IMR-90 (cell line): Measurements from ENCODE around the gene SAG. TPM values are rescaled to one million over a fixed set of nuclear protein-coding genes. Genes with fewer than 3 reads are reported as not detected.

ENCODE experiments used
- ATAC-seq: fragments of 200-7000 bp; cut with Tn5 transposase; 2 replicates; pipeline ENCODE4 v1.9.1; 2020; ENCODE audit warnings: low read depth, mild to moderate bottlenecking, moderate library complexity
- BruUV-seq: library from RNA; stranded (reverse); fragments of 400-500 nt; replicated peaks from 2 replicates; lab custom pipeline; 2021; lab: Mats Ljungman, UMichigan
- CTCF ChIA-PET: fragments of 300-600 bp; formaldehyde crosslinking; extraction: SDS; loops from one replicate; lab custom pipeline; 2021; ENCODE audit warnings: antibody characterized with exemption; lab: Yijun Ruan, JAX
- POLR2A ChIA-PET: fragments of 300-600 bp; sonication (Branson Sonifier 250); formaldehyde crosslinking; loops from one replicate; lab custom pipeline; 2022; ENCODE audit warnings: antibody characterized with exemption; ENCODE audit not compliant: unreplicated experiment; lab: Charles Lee
- DNase-seq: peaks from one replicate; pipeline ENCODE4 v3.0.0; 2013
- H2AFZ ChIP-seq: replicated peaks from 2 replicates; pipeline ENCODE3; 2013; ENCODE audit warnings: low read length, mild to moderate bottlenecking; ENCODE audit not compliant: poor library complexity
- H2AK5ac ChIP-seq: 2 replicates; pipeline ENCODE4 v1.6.1; 2013; ENCODE audit warnings: low read depth, low read length, inconsistent platforms
- H2AK9ac ChIP-seq: replicated peaks from 2 replicates; pipeline ENCODE3; 2013; ENCODE audit warnings: mild to moderate bottlenecking, low read depth, low read length, moderate library complexity; ENCODE audit not compliant: poor library complexity
- H2BK120ac ChIP-seq: 2 replicates; pipeline ENCODE4 v1.6.1; 2013; ENCODE audit warnings: low read depth, low read length, inconsistent platforms
- H2BK15ac ChIP-seq: 3 replicates; pipeline ENCODE4 v1.6.1; 2013; ENCODE audit warnings: low read depth, low read length, inconsistent platforms
- H2BK20ac ChIP-seq: 2 replicates; pipeline ENCODE4 v1.6.1; 2013; ENCODE audit warnings: low read depth, mild to moderate bottlenecking, inconsistent platforms, low read length, moderate library complexity
- H2BK5ac ChIP-seq: 2 replicates; pipeline ENCODE4 v1.6.1; 2013; ENCODE audit warnings: mild to moderate bottlenecking, low read depth, low read length, inconsistent platforms; ENCODE audit not compliant: poor library complexity, severe bottlenecking
- H3K14ac ChIP-seq: replicated peaks from 2 replicates; pipeline ENCODE4 v1.6.1; 2013; ENCODE audit warnings: low read depth, low read length, inconsistent platforms
- H3K18ac ChIP-seq: 2 replicates; pipeline ENCODE4 v1.6.1; 2013; ENCODE audit warnings: low read depth, low read length, control low read depth
- H3K23ac ChIP-seq: 2 replicates; pipeline ENCODE4 v1.6.1; 2013; ENCODE audit warnings: low read depth, low read length, inconsistent platforms
- H3K27ac ChIP-seq: 2 replicates; pipeline ENCODE4 v1.5.1; 2013; ENCODE audit warnings: mild to moderate bottlenecking, control low read depth, low read length; ENCODE audit not compliant: insufficient read depth
- H3K27me3 ChIP-seq: 2 replicates; pipeline ENCODE4 v1.6.1; 2013; ENCODE audit warnings: low read length; ENCODE audit not compliant: control insufficient read depth, insufficient read depth
- H3K36me3 ChIP-seq: 2 replicates; pipeline ENCODE4 v1.6.1; 2013; ENCODE audit warnings: low read length, mixed read lengths; ENCODE audit not compliant: control insufficient read depth, insufficient read depth
- H3K4ac ChIP-seq: 2 replicates; pipeline ENCODE4 v1.6.1; 2013; ENCODE audit warnings: low read depth, low read length, inconsistent platforms
- H3K4me1 ChIP-seq: 2 replicates; pipeline ENCODE4 v1.6.1; 2013; ENCODE audit warnings: low read length, mixed read lengths; ENCODE audit not compliant: control insufficient read depth, insufficient read depth
- H3K4me2 ChIP-seq: 2 replicates; pipeline ENCODE4 v1.6.1; 2013; ENCODE audit warnings: low read depth, mild to moderate bottlenecking, control low read depth, low read length, moderate library complexity
- H3K4me3 ChIP-seq: 2 replicates; pipeline ENCODE4 v1.5.1; 2013; ENCODE audit warnings: low read depth, mild to moderate bottlenecking, control low read depth, low read length, moderate library complexity; ENCODE audit not compliant: insufficient read depth
- H3K56ac ChIP-seq: 2 replicates; pipeline ENCODE4 v1.6.1; 2013; ENCODE audit warnings: low read length, inconsistent platforms; ENCODE audit not compliant: insufficient read depth; ENCODE audit errors: extremely low read depth
- H3K79me1 ChIP-seq, 2 experiments: 2 replicates each; pipeline ENCODE4 v1.6.1; 2013; ENCODE audit warnings: low read length in 2 of 2, inconsistent platforms in 1 of 2, low read depth in 1 of 2
- H3K9ac ChIP-seq: 2 replicates; pipeline ENCODE4 v1.6.1; 2013; ENCODE audit warnings: low read depth, low read length, control low read depth
- H3K9me1 ChIP-seq: 2 replicates; pipeline ENCODE4 v1.6.1; 2013; ENCODE audit warnings: low read length, inconsistent platforms; ENCODE audit not compliant: insufficient read depth
- H3K9me3 ChIP-seq: 2 replicates; pipeline ENCODE4 v1.6.1; 2013; ENCODE audit warnings: low read length; ENCODE audit not compliant: control insufficient read depth, insufficient read depth
- H4K20me1 ChIP-seq: 2 replicates; pipeline ENCODE4 v1.6.1; 2013; ENCODE audit warnings: low read length, inconsistent platforms; ENCODE audit not compliant: insufficient read depth
- H4K5ac ChIP-seq: 2 replicates; pipeline ENCODE4 v1.6.1; 2013; ENCODE audit warnings: mild to moderate bottlenecking, low read depth, low read length, control low read depth
- H4K8ac ChIP-seq, 2 experiments: 2 replicates each; pipeline ENCODE4 v1.6.1; 2013; ENCODE audit warnings: low read depth in 2 of 2, low read length in 2 of 2, control low read depth in 1 of 2, inconsistent platforms in 1 of 2
- H4K91ac ChIP-seq: 2 replicates; pipeline ENCODE4 v1.6.1; 2013; ENCODE audit warnings: low read depth, low read length, inconsistent platforms; ENCODE audit not compliant: insufficient read depth
- CEBPB ChIP-seq: IDR thresholded peaks from 2 replicates; pipeline ENCODE4 v1.6.1; 2012; ENCODE audit warnings: low read depth, low read length, improper control_type of control experiment
- CHD1 ChIP-seq: IDR thresholded peaks from 2 replicates; pipeline ENCODE4 v1.6.1; 2012; ENCODE audit warnings: low read depth, low read length, improper control_type of control experiment
- FOS ChIP-seq: fragments of 150-350 bp; IDR thresholded peaks from 2 replicates; pipeline ENCODE4 v1.6.1; 2016; ENCODE audit warnings: low read depth, low read length
- MAZ ChIP-seq: IDR thresholded peaks from 2 replicates; pipeline ENCODE4 v1.6.1; 2012; ENCODE audit warnings: low read depth, mild to moderate bottlenecking, low read length, improper control_type of control experiment, moderate library complexity, borderline replicate concordance
- MXI1 ChIP-seq: IDR thresholded peaks from 2 replicates; pipeline ENCODE4 v1.6.1; 2012; ENCODE audit warnings: low read depth, mild to moderate bottlenecking, low read length, moderate library complexity, borderline replicate concordance
- POLR2A ChIP-seq: IDR thresholded peaks from 2 replicates; pipeline ENCODE4 v1.6.1; 2012; ENCODE audit warnings: mild to moderate bottlenecking, low read depth, low read length
- RAD21 ChIP-seq: IDR thresholded peaks from 2 replicates; pipeline ENCODE4 v1.6.1; 2012; ENCODE audit warnings: low read length, improper control_type of control experiment
- RCOR1 ChIP-seq: IDR thresholded peaks from 2 replicates; pipeline ENCODE4 v1.6.1; 2012; ENCODE audit warnings: mild to moderate bottlenecking, low read length, improper control_type of control experiment; ENCODE audit not compliant: insufficient replicate concordance
- RFX5 ChIP-seq: IDR thresholded peaks from 2 replicates; pipeline ENCODE4 v1.8.0; 2012; ENCODE audit warnings: low read depth, mild to moderate bottlenecking, low read length, moderate library complexity
- SMC3 ChIP-seq: fragments of 150-350 bp; IDR thresholded peaks from 2 replicates; pipeline ENCODE4 v1.6.1; 2016; ENCODE audit warnings: low read depth, mild to moderate bottlenecking, antibody characterized with exemption, low read length, moderate library complexity
- WGBS, 2 experiments: methylation state at CpG; one replicate each; pipeline versions ENCODE4 v1.1.5 to v1.1.7; 2013; ENCODE audit warnings: missing lambda C conversion rate in 2 of 2; ENCODE audit not compliant: insufficient read length in 1 of 2; ENCODE audit errors: extremely low coverage in 2 of 2; 5-methylcytosine and 5-hydroxymethylcytosine counted together
- dilution Hi-C: fragments of 300-500 bp; cut with HindIII; formaldehyde crosslinking; loops from one replicate; pipeline ENCODE4 v1.14.3; 2018; ENCODE audit warnings: low sequenced_read_pairs; ENCODE audit not compliant: unreplicated experiment
- in situ Hi-C: fragments of 300-500 bp; cut with MboI; formaldehyde crosslinking; loops from 3 replicates; pipeline ENCODE4 v1.14.3; 2019; ENCODE audit warnings: low sequenced_read_pairs, inconsistent platforms, mixed read lengths
- intact Hi-C: fragments of 100-400 bp; cut with micrococcal nuclease; formaldehyde crosslinking; loops from 2 replicates; pipeline ENCODE4 v1.10.0; 2022
- microRNA-seq, 2 experiments: library from miRNA; stranded (forward) in 1 of 2; unstranded in 1 of 2; fragments of 10-50 nt in 1 of 2; fragments of <30 nt in 1 of 2; gene quantifications in 1 of 2; microRNA quantifications in 1 of 2; one replicate each; pipeline versions ENCODE3 to v1.1.0; 2013 to 2020; ENCODE audit not compliant: insufficient read depth in 1 of 2, insufficient read length in 1 of 2, unreplicated experiment in 1 of 2
- polyA plus RNA-seq, 3 experiments: library from polyadenylated mRNA; depleted of rRNA; stranded (reverse); fragments of >200 nt; gene quantifications; 2 replicates each; pipeline ENCODE4 v1.2.3, GENCODE V29; 2012; ENCODE audit warnings: low replicate concordance in 1 of 3
- small RNA-seq, 5 experiments: library from RNA; depleted of rRNA; stranded (forward); fragments of <200 nt; gene quantifications; one replicate each; pipeline ENCODE3, GENCODE V24; 2012
- total RNA-seq: library from RNA; depleted of rRNA; stranded (reverse); fragments of >200 nt; gene quantifications from 2 replicates; pipeline ENCODE4 v1.2.3, GENCODE V29; 2012; rRNA removed
- TF ChIP-seq, protein P1 (sequence below): fragments of 150-350 bp; IDR thresholded peaks from 2 replicates; pipeline ENCODE4 v1.6.1; 2017; ENCODE audit warnings: mild to moderate bottlenecking, antibody characterized with exemption, low read length, low read depth

Gene SAG
- total and polyA plus RNA-seq, 2 of the 4 experiments (the other 2 are of a cell fraction), result not detected

DNA sequence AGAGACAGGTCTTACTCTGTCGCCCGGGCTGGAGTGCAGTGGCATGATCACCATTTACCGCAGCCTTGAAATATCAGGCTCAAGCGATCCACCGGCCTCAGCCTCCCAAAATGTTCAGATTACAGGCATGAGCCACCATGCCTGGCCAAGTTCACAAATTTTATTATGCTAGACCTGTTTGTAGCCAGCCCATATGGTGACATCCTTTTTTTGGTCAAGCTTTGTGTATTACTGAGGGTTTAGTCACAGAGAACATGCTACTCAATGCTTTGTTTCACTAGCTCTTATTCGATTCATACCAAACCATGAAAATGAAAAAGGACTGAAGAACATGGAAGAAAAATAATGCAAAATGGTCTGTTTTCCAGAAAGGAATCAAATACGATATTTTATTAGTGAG, 88.1 kb downstream of the SAG start:
- ChIA-PET POLR2A (no interaction called here), CTCF (interaction anchor here (0.9 kb wide), 1 partner anchor 93 kb away, joined by 3 read pairs; no protein-coding TSS in a partner anchor)
- Histone ChIP-seq H3K4ac (no peak overlapping the region), H2AFZ (no peak overlapping the region), H3K27me3 (no peaks in the 10 kb centered on the region), H3K56ac (no peak overlapping the region), H3K79me1 (peaks cover 0 to 5% of the 10 kb centered on the region in 2 experiments; a peak in 1 of 4 replicates), H4K8ac (no peak overlapping the region), H2BK15ac (no peak overlapping the region), H2AK5ac (no peak overlapping the region), H3K36me3 (peaks cover 5% of the 10 kb centered on the region), H4K5ac (no peak overlapping the region), H2BK5ac (no peak overlapping the region), H4K20me1 (no peaks in the 10 kb centered on the region), H3K9ac (no peak overlapping the region), H3K23ac (no peak overlapping the region), H3K9me3 (no peaks in the 10 kb centered on the region), H3K27ac (no peak overlapping the region), H3K9me1 (no peaks in the 10 kb centered on the region), H3K4me3 (no peak overlapping the region), H2AK9ac (no peak overlapping the region), H3K4me2 (no peak overlapping the region), H3K14ac (no peak overlapping the region), H2BK120ac (no peak overlapping the region), H4K91ac (no peak overlapping the region), H3K4me1 (no peaks in the 10 kb centered on the region), H2BK20ac (no peak overlapping the region), H3K18ac (no peak overlapping the region)
- TF ChIP-seq FOS (no peak), MAZ (no peak), RFX5 (no peak), CHD1 (no peak), MXI1 (no peak), SMC3 (no peak), RAD21 (no peak), RCOR1 (no peak), POLR2A (no peak), CEBPB (no peak)
- TF ChIP-seq, protein P1, sequence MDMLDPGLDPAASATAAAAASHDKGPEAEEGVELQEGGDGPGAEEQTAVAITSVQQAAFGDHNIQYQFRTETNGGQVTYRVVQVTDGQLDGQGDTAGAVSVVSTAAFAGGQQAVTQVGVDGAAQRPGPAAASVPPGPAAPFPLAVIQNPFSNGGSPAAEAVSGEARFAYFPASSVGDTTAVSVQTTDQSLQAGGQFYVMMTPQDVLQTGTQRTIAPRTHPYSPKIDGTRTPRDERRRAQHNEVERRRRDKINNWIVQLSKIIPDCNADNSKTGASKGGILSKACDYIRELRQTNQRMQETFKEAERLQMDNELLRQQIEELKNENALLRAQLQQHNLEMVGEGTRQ, result no peak
- no TSS peak for BruUV-seq
- no peak for ATAC-seq
- in situ Hi-C loops (no loop called here), dilution Hi-C loops (no loop called here), intact Hi-C loops (no loop called here)
- no peak for DNase-seq
- WGBS, 2 experiments, result 91% methylated on average over 6 of the region's 7 CpGs; no CpG with 5 or more reads in 1 of the 2 experiments

Small RNA genes lying within 50 kb of the gene (microRNA-seq; reads per million reads assigned to microRNA genes)
- gene RF00019 (ENCODE audit: insufficient read depth, insufficient read length) (not detected), gene SCARNA5 (ENCODE audit: insufficient read depth, insufficient read length) (99.2 reads per million, percentile 81 among the genes with 10 or more reads in this experiment), gene SCARNA6 (ENCODE audit: insufficient read depth, insufficient read length) (127 reads per million, percentile 83 among the genes with 10 or more reads in this experiment)

Small RNA genes lying within 50 kb of the gene (small RNA-seq; reads per million reads assigned to genes)
- gene RF00019 (0 reads per million in 5 experiments), gene SCARNA5 (4.0 to 57.8 (median 7.9) reads per million in 5 experiments), gene SCARNA6 (0 to 16.0 (median 1.4) reads per million in 5 experiments)

Other genes with a start within 250 kb of the SAG start
- under 0.01 and 0.18 TPM in 2 replicates for gene INPP5D, start 247.5 kb upstream of the SAG start, total RNA-seq
- gene INPP5D, start 247.5 kb upstream of the SAG start, polyA plus RNA-seq (2012; rRNA removed), result 0.09 and 0.29 TPM in 2 replicates
- gene ATG16L1, start 56.1 kb upstream of the SAG start, total RNA-seq, result 26.2 and 26.9 TPM in 2 replicates
- gene ATG16L1, start 56.1 kb upstream of the SAG start, polyA plus RNA-seq (2012; rRNA removed), result 17.6 and 20.0 TPM in 2 replicates
- 5.8 and 6.5 TPM in 2 replicates for gene DGKD, start 46.7 kb downstream of the SAG start, total RNA-seq
- gene DGKD, start 46.7 kb downstream of the SAG start, polyA plus RNA-seq (2012; rRNA removed), result 8.5 and 10.1 TPM in 2 replicates